ENCODE results near the gene SLC24A4.

DNA sequence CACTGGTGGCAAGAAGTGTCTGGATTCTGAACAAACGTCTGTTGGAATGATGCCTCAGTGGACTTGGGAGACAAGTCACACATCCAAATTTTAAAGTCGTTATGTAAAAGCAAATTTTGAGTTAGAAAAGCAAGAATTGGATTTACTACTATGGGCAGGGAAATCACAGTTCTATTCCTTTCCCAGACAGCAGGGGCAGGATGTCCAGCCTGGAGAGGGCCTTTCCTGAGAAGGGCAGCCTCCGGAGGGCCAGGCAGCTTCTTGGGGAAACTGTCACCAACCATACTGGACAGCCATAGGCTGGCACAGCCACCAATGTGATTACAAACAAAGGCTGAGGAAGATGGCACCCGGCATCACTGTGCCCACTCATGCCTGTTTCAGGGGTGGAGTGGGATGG is 11.1 kb downstream of the SLC24A4 start:
- no peak for TF ChIP-seq POLR2A (IDR thresholded peaks at IDR 0.05; ENCODE audit: low read depth, low read length)
- no peak for TF ChIP-seq PAX5 (IDR thresholded peaks at IDR 0.05; ENCODE audit: insufficient read depth, low read length, severe bottlenecking)
- no peak for TF ChIP-seq SPI1 (IDR thresholded peaks at IDR 0.05; ENCODE audit: low read depth, low read length)
- no peak for TF ChIP-seq POLR2AphosphoS5 (IDR thresholded peaks at IDR 0.05; ENCODE audit: low read depth, low read length)
